PC-9 (cell line): ENCODE data around the gene GRIA1.

Experiments used
- CTCF ChIP-seq: fragments of 200-600 bp; sonication (generic); conservative IDR thresholded peaks from 2 replicates; pipeline ENCODE4 v1.6.1; 2017; ENCODE audit warnings: mixed run types, antibody characterized with exemption, mild to moderate bottlenecking, moderate library complexity
- EZH2 ChIP-seq: fragments of 200-600 bp; sonication (generic); IDR thresholded peaks from 2 replicates; pipeline ENCODE4 v1.8.0; 2017; ENCODE audit warnings: antibody characterized with exemption, low read depth

DNA sequence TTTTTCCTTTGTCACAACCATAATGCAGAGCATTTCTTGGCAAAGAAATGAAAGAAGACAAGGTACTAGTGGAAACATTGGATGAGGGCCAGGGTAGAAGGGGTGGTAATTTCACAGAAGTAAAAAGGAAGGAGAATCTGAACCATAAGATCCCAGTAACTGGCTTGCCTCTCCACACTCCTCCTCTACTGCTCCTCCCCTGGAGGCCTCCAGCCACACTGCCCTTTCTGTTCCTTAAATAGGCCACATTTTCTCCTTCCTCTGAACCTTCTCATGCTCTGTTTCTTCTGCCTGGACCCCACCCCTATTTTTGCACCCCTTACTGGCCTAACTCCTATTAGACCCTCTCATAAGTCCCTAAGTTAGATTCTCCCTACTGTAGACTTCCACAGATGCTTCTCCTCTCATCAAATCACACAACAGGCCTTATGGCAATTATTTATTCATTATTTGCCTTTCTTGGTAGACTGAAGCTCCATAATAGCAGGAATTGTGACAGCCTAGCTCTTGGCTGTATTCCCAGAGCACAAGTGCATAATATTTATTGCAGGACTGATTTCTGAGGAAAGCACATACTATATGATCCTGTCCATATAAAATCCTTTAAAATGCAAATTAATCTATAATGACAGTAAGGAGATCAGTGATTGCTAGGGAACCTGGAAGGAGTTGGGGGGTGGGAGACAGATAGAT is 31.3 kb upstream of the GRIA1 start:
- TF ChIP-seq CTCF, result no peak
- TF ChIP-seq EZH2, result no peak
